Transverse colon (tissue), 4 donors: ENCODE measurements around the gene SLC6A7.

Source experiments
- CTCF ChIP-seq, 5 experiments: fragments of 200-600 bp in 3 of 5; fragments of 450-650 bp in 2 of 5; sonication (generic) in 3 of 5; IDR thresholded peaks; 1 replicate in 2 of 5; 2 replicates in 3 of 5; pipeline ENCODE4 v1.5.1; 2016 to 2017; ENCODE audit warnings: antibody characterized with exemption in 5 of 5, inconsistent platforms in 3 of 5, mild to moderate bottlenecking in 2 of 5, moderate library complexity in 1 of 5
- EP300 ChIP-seq: sonication (generic); formaldehyde crosslinking; IDR thresholded peaks from one replicate; pipeline ENCODE4 v1.6.1; 2017; ENCODE audit warnings: antibody characterized with exemption, low read depth
- POLR2A ChIP-seq: fragments of 450-650 bp; IDR thresholded peaks from one replicate; pipeline ENCODE4 v1.6.1; 2016; ENCODE audit warnings: antibody characterized with exemption, mild to moderate bottlenecking, moderate library complexity
- POLR2AphosphoS5 ChIP-seq, 3 donors: sonication (generic); formaldehyde crosslinking; IDR thresholded peaks; one replicate each; pipeline ENCODE4 v1.6.1; 2016; ENCODE audit warnings: antibody characterized with exemption in 3 of 3

GRCh38 chr5:150183436-150183835 is 6.4 kb upstream of the SLC6A7 start:
- TF ChIP-seq POLR2A: no peak
- no peak for TF ChIP-seq CTCF (IDR thresholded peaks at IDR 0.05)
- no peak for TF ChIP-seq EP300
- TF ChIP-seq POLR2AphosphoS5 (IDR thresholded peaks at IDR 0.05): no peak
